Endothelial cell of umbilical vein (primary cell): ENCODE measurements around the gene GNAO1. TPM values are rescaled to one million over a fixed set of nuclear protein-coding genes. Genes with fewer than 3 reads are reported as not detected.

Experiments used
- BruUV-seq: library from RNA; stranded (reverse); fragments of 400-500 nt; replicated peaks from 2 replicates; lab custom pipeline; 2021; lab: Mats Ljungman, UMichigan
- CTCF ChIA-PET: fragments of 300-600, 350-600 bp; sonication (Branson Sonifier 250); formaldehyde crosslinking; loops from one replicate; lab custom pipeline; 2021; ENCODE audit warnings: antibody characterized with exemption, inconsistent platforms; lab: Charles Lee
- POLR2A ChIA-PET: fragments of 300-600, 350-600 bp; sonication (Branson Sonifier 250); formaldehyde crosslinking; loops from one replicate; lab custom pipeline; 2021; ENCODE audit warnings: antibody characterized with exemption, inconsistent platforms; lab: Charles Lee
- DNase-seq: peaks from one replicate; pipeline ENCODE4 v3.0.0-alpha.2; 2011; ENCODE audit warnings: low read depth, low spot score
- FAIRE-seq: peaks from 2 replicates; lab custom pipeline; 2011; peaks lifted over from hg19 to GRCh38; lab: Jason Lieb, UNC
- H2AFZ ChIP-seq: 2 replicates; pipeline ENCODE4 v1.6.0; 2012; ENCODE audit warnings: low read depth, low read length, control low read depth, inconsistent platforms
- H3K27ac ChIP-seq: 2 replicates; pipeline ENCODE4 v1.5.1; 2011; ENCODE audit warnings: low read depth, mild to moderate bottlenecking, control low read depth, low read length, moderate library complexity; ENCODE audit not compliant: insufficient read depth
- H3K27me3 ChIP-seq, 2 experiments: 2 replicates each; pipeline versions ENCODE4 v1.6.0 to v1.6.1; 2011; ENCODE audit warnings: low read length in 2 of 2, mixed read lengths in 1 of 2; ENCODE audit not compliant: control insufficient read depth in 2 of 2, insufficient read depth in 2 of 2
- H3K36me3 ChIP-seq, 2 experiments: 2 replicates in 1 of 2; 3 replicates in 1 of 2; pipeline ENCODE4 v1.5.1; 2011; ENCODE audit warnings: low read length in 2 of 2, mild to moderate bottlenecking in 1 of 2, moderate library complexity in 1 of 2; ENCODE audit not compliant: control insufficient read depth in 2 of 2, insufficient read depth in 2 of 2; ENCODE audit errors: extremely low read depth in 1 of 2
- H3K4me1 ChIP-seq: 3 replicates; pipeline ENCODE4 v1.5.1; 2011; ENCODE audit warnings: mild to moderate bottlenecking, low read length; ENCODE audit not compliant: control insufficient read depth, insufficient read depth; ENCODE audit errors: extremely low read depth
- H3K4me2 ChIP-seq: 2 replicates; pipeline ENCODE4 v1.6.1; 2011; ENCODE audit warnings: low read length, control low read depth, mixed read lengths; ENCODE audit not compliant: insufficient read depth
- H3K4me3 ChIP-seq, 3 experiments: fragments of 200-600 bp in 1 of 3; sonication (generic), shearing (Covaris generic) in 1 of 3; replicated peaks in 1 of 3; 2 replicates each; pipeline ENCODE4 v1.5.1; 2011 to 2016; ENCODE audit warnings: control low read depth in 3 of 3, low read length in 3 of 3, mild to moderate bottlenecking in 2 of 3, inconsistent platforms in 1 of 3, low read depth in 1 of 3, moderate library complexity in 1 of 3; ENCODE audit not compliant: insufficient read depth in 1 of 3
- H3K79me2 ChIP-seq: 2 replicates; pipeline ENCODE4 v1.6.0; 2012; ENCODE audit warnings: low read length, inconsistent platforms; ENCODE audit not compliant: control insufficient read depth, insufficient read depth
- H3K9ac ChIP-seq: replicated peaks from 2 replicates; pipeline ENCODE3; 2011; ENCODE audit warnings: low read length, control low read depth; ENCODE audit not compliant: insufficient read depth; ENCODE audit errors: extremely low read depth
- H3K9me1 ChIP-seq: replicated peaks from 3 replicates; pipeline ENCODE4 v1.6.0; 2011; ENCODE audit warnings: mild to moderate bottlenecking, low read length; ENCODE audit not compliant: control insufficient read depth, insufficient read depth; ENCODE audit errors: extremely low read depth
- H3K9me3 ChIP-seq: replicated peaks from 2 replicates; pipeline ENCODE4 v1.5.1; 2012; ENCODE audit warnings: low read length, inconsistent platforms; ENCODE audit not compliant: control insufficient read depth, insufficient read depth
- H4K20me1 ChIP-seq: replicated peaks from 2 replicates; pipeline ENCODE3; 2011; ENCODE audit warnings: mild to moderate bottlenecking, low read length; ENCODE audit not compliant: control insufficient read depth, insufficient read depth; ENCODE audit errors: extremely low read depth
- FOS ChIP-seq: IDR thresholded peaks from 2 replicates; pipeline ENCODE4 v1.6.1; 2011; ENCODE audit warnings: mild to moderate bottlenecking, low read length, moderate library complexity, borderline replicate concordance; ENCODE audit not compliant: insufficient read depth
- MYC ChIP-seq: IDR thresholded peaks from one replicate; pipeline ENCODE4 v1.6.1; 2011; ENCODE audit warnings: mild to moderate bottlenecking, low read depth, low read length
- dilution Hi-C: fragments of 300-500 bp; cut with MboI; formaldehyde crosslinking; loops from one replicate; pipeline ENCODE4 v1.15.0; 2019; ENCODE audit warnings: low sequenced_read_pairs; ENCODE audit not compliant: extremely low pct_ligation_motif_present
- intact Hi-C: fragments of 100-400 bp; cut with micrococcal nuclease; formaldehyde crosslinking; loops from one replicate; pipeline ENCODE4 v1.10.0; 2022
- polyA plus RNA-seq, 4 experiments: library from polyadenylated mRNA; depleted of rRNA in 3 of 4; stranded (reverse) in 3 of 4; unstranded in 1 of 4; fragments of >200 nt; gene quantifications; 2 replicates each; pipeline versions ENCODE4 v1.2.1 to v1.2.3, GENCODE V29; 2011 to 2012; ENCODE audit warnings: missing spikeins in 1 of 4
- total RNA-seq: library from RNA; stranded (reverse); gene quantifications from 2 replicates; pipeline ENCODE4 v1.2.3, GENCODE V29; 2021

Gene GNAO1
- total and polyA plus RNA-seq, 2 donors (not counting 3 experiments of a cell fraction or from before 2014, with no cell fraction given) = not detected

GRCh38 chr16:56364865-56365264 lies 173.6 kb downstream of the GNAO1 start:
- H3K27ac ChIP-seq = no peak overlapping the region
- H2AFZ ChIP-seq = no peak overlapping the region
- CTCF ChIA-PET = interaction anchor here (1.2 kb wide), 1 partner anchor 9 kb away, joined by 4 read pairs; no protein-coding TSS in a partner anchor
- no peaks in the 10 kb centered on the region for H3K9me1 ChIP-seq
- dilution Hi-C loops (no loop called here), intact Hi-C loops (no loop called here)
- peaks cover 1% of the 10 kb centered on the region for H3K4me1 ChIP-seq
- no TSS peak for BruUV-seq
- TF ChIP-seq FOS (no peak), MYC (no peak)
- no peaks in the 10 kb centered on the region for H3K79me2 ChIP-seq
- no peak for DNase-seq
- no peak for FAIRE-seq
- POLR2A ChIA-PET = no interaction called here
- no peak overlapping the region for H3K4me3 ChIP-seq
- no peak overlapping the region for H3K9ac ChIP-seq
- H4K20me1 ChIP-seq = no peaks in the 10 kb centered on the region
- peaks cover 0 to 20% of the 10 kb centered on the region in 2 experiments for H3K36me3 ChIP-seq
- H3K27me3 ChIP-seq = no peaks in the 10 kb centered on the region
- H3K9me3 ChIP-seq = no peaks in the 10 kb centered on the region
- H3K4me2 ChIP-seq = no peak overlapping the region

DNA sequence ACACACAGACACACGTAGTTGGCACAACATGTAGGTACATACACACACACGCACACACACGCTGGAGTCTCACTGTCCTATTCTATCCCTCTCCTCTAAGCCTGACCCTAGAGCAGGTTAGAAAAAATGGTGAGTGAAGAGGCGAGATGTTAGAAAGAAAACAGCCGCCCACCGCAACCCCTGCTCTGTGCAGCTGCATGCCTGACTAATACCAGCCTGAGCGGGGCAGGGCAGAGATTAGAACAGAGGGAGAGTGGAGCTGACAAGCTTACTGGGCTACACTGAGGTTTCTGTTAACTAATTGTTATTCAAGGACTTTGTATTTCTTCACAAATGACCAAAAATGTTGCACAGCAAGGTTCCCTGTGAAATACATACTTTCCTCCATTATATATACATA lies 174.3 kb downstream of the GNAO1 start:
- peaks cover 4% of the 10 kb centered on the region for H4K20me1 ChIP-seq
- no peak overlapping the region for H3K27ac ChIP-seq
- no peak overlapping the region for H3K9ac ChIP-seq
- peaks cover 8% of the 10 kb centered on the region for H3K4me1 ChIP-seq
- DNase-seq (no peak), FAIRE-seq (no peak)
- H3K9me1 ChIP-seq = no peaks in the 10 kb centered on the region
- no TSS peak for BruUV-seq
- no peak for TF ChIP-seq MYC
- H2AFZ ChIP-seq = no peak overlapping the region
- dilution Hi-C loops = no loop called here
- no peaks in the 10 kb centered on the region for H3K9me3 ChIP-seq
- intact Hi-C loops = no loop called here
- ChIA-PET CTCF (interaction anchor here (1.2 to 1.3 kb wide), 2 partner anchors 9 to 10 kb away, joined by 4 read pairs; no protein-coding TSS in a partner anchor), POLR2A (no interaction called here)
- H3K36me3 ChIP-seq = peaks cover 0 to 20% of the 10 kb centered on the region in 2 experiments
- H3K4me2 ChIP-seq = no peak overlapping the region
- H3K79me2 ChIP-seq = no peaks in the 10 kb centered on the region
- no peak overlapping the region for H3K4me3 ChIP-seq
- no peaks in the 10 kb centered on the region for H3K27me3 ChIP-seq
